ENCODE results near the gene NECTIN2.
"Not testable (repeated sequence)": the region's sequence is repeated elsewhere in the genome, so short reads cannot be mapped to it uniquely, and the experiment has no call there.

Gene NECTIN2

DNA sequence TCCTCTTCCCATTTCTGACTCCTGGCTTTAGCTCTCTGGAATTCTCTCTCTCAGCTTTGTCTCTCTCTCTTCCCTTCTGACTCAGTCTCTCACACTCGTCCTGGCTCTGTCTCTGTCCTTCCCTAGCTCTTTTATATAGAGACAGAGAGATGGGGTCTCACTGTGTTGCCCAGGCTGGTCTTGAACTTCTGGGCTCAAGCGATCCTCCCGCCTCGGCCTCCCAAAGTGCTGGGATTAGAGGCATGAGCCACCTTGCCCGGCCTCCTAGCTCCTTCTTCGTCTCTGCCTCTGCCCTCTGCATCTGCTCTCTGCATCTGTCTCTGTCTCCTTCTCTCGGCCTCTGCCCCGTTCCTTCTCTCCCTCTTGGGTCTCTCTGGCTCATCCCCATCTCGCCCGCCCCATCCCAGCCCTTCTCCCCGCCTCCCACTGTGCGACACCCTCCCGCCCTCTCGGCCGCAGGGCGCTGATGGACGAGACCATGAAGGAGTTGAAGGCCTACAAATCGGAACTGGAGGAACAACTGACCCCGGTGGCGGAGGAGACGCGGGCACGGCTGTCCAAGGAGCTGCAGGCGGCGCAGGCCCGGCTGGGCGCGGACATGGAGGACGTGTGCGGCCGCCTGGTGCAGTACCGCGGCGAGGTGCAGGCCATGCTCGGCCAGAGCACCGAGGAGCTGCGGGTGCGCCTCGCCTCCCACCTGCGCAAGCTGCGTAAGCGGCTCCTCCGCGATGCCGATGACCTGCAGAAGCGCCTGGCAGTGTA lies 62.2 kb downstream of the NECTIN2 start:
- no peak for DNase-seq (ENCODE audit: low spot score)

DNA sequence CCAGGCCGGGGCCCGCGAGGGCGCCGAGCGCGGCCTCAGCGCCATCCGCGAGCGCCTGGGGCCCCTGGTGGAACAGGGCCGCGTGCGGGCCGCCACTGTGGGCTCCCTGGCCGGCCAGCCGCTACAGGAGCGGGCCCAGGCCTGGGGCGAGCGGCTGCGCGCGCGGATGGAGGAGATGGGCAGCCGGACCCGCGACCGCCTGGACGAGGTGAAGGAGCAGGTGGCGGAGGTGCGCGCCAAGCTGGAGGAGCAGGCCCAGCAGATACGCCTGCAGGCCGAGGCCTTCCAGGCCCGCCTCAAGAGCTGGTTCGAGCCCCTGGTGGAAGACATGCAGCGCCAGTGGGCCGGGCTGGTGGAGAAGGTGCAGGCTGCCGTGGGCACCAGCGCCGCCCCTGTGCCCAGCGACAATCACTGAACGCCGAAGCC lies 62.8 kb downstream of the NECTIN2 start:
- DNase-seq (ENCODE audit: low spot score): no peak

DNA sequence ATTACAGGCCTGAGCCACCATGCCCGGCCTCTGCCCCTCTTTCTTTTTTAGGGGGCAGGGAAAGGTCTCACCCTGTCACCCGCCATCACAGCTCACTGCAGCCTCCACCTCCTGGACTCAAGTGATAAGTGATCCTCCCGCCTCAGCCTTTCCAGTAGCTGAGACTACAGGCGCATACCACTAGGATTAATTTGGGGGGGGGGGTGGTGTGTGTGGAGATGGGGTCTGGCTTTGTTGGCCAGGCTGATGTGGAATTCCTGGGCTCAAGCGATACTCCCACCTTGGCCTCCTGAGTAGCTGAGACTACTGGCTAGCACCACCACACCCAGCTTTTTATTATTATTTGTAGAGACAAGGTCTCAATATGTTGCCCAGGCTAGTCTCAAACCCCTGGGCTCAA lies 63.7 kb downstream of the NECTIN2 start:
- DNase-seq (ENCODE audit: low spot score): no peak

- not testable (repeated sequence) for DNase-seq (ENCODE audit: low spot score)
Measured at GRCh38 chr19:44911896-44912295, 65.8 kb downstream of the NECTIN2 start.

- DNase-seq (ENCODE audit: low spot score): no peak
Measured at GRCh38 chr19:44912854-44913253, 66.8 kb downstream of the NECTIN2 start.

- DNase-seq (ENCODE audit: low spot score): not testable (repeated sequence)
Measured at GRCh38 chr19:44913512-44914432, 67.7 kb downstream of the NECTIN2 start.

- peak; percentile 94 for DNase-seq (ENCODE audit: low spot score)
Measured at GRCh38 chr19:44914433-44915206, 68.5 kb downstream of the NECTIN2 start, which contains the start of gene APOC1. APOC1 (plus strand) TSS chr19:44914608; CDS start chr19:44914892, 284 bp downstream.

DNA sequence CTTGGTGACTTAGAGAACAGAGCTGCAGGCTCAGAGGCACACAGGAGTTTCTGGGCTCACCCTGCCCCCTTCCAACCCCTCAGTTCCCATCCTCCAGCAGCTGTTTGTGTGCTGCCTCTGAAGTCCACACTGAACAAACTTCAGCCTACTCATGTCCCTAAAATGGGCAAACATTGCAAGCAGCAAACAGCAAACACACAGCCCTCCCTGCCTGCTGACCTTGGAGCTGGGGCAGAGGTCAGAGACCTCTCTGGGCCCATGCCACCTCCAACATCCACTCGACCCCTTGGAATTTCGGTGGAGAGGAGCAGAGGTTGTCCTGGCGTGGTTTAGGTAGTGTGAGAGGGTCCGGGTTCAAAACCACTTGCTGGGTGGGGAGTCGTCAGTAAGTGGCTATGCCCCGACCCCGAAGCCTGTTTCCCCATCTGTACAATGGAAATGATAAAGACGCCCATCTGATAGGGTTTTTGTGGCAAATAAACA lies 78.2 kb downstream of the NECTIN2 start:
- no peak for DNase-seq (ENCODE audit: low spot score)

GRCh38 chr19:44925114-44925891 lies 79.2 kb downstream of the NECTIN2 start:
- peak; percentile 43 for DNase-seq (ENCODE audit: low spot score)

GRCh38 chr19:44926245-44927077 lies 80.4 kb downstream of the NECTIN2 start:
- not testable (repeated sequence) for DNase-seq (ENCODE audit: low spot score)

DNA sequence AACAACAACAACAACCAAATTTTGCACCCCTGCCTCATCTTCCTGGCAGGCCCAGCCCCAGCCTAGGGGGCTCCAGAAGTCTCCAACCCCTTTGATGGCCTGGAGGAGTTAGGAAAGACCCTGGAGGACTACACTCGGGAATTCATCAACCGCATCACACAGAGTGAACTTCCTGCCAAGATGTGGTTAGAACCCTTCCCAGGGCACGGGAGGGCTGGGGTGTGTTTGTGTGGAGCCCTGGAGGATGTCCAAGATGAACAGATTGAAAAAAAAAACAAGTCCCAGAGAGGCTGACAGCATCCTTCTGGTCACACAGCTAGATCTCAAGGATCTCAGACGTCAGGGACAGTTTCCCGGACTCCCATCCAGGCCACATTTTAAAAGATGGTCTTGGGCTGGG lies 81.6 kb downstream of the NECTIN2 start:
- no peak for DNase-seq (ENCODE audit: low spot score)

- no peak for DNase-seq (ENCODE audit: low spot score)
Measured at GRCh38 chr19:44930088-44930487, 84.0 kb downstream of the NECTIN2 start.

DNA sequence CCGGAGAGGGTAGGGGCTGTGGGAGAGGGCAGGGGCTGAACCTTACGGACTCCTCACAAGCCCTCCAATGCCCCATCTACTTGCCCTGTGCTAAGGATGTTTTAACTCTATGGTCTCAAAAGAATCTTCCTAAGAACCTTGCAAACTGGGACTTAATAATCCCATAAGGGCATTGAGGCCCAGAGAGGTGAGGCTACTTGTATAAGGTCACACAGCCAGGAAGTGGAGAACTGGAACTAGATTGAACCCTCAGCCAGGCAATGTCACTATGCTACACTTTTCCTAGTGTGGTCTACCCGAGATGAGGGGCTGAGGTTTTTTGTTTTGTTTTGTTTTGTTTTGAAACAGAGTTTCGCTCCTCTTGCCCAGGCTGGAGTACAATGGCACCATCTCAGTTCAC lies 85.4 kb downstream of the NECTIN2 start:
- no peak for DNase-seq (ENCODE audit: low spot score)

All from GM03348 (cell line).